Keratinocyte (primary cell): Measurements from ENCODE around the gene TYR. TPM values are rescaled to one million over a fixed set of nuclear protein-coding genes. Genes with fewer than 3 reads are reported as not detected.
"Not testable (repeated sequence)": the region's sequence is repeated elsewhere in the genome, so short reads cannot be mapped to it uniquely, and the experiment has no call there.

Experiments
- DNase-seq: peaks from one replicate; pipeline ENCODE4 v3.0.0-alpha.2; 2011; ENCODE audit warnings: low read depth, missing footprints, low spot score
- FAIRE-seq: peaks from 2 replicates; lab custom pipeline; 2011; peaks lifted over from hg19 to GRCh38; lab: Jason Lieb, UNC
- H2AFZ ChIP-seq: 2 replicates; pipeline ENCODE4 v1.6.0; 2012; ENCODE audit warnings: low read length, control low read depth, inconsistent platforms; ENCODE audit not compliant: control insufficient read depth
- H3K27ac ChIP-seq: 2 replicates; pipeline ENCODE4 v1.5.1; 2011; ENCODE audit warnings: low read length; ENCODE audit not compliant: control insufficient read depth, insufficient read depth
- H3K27me3 ChIP-seq: 3 replicates; pipeline ENCODE4 v1.6.0; 2011; ENCODE audit warnings: low read length; ENCODE audit not compliant: control insufficient read depth, insufficient read depth; ENCODE audit errors: extremely low read depth
- H3K36me3 ChIP-seq, 2 experiments: 2 replicates in 1 of 2; 3 replicates in 1 of 2; pipeline ENCODE4 v1.5.1; 2011; ENCODE audit warnings: low read length in 2 of 2, mild to moderate bottlenecking in 1 of 2; ENCODE audit not compliant: control insufficient read depth in 2 of 2, insufficient read depth in 2 of 2; ENCODE audit errors: extremely low read depth in 1 of 2
- H3K4me1 ChIP-seq: 3 replicates; pipeline ENCODE4 v1.5.1; 2011; ENCODE audit warnings: low read length; ENCODE audit not compliant: control insufficient read depth, insufficient read depth; ENCODE audit errors: extremely low read depth
- H3K4me2 ChIP-seq: 3 replicates; pipeline ENCODE4 v1.6.0; 2011; ENCODE audit warnings: low read depth, low read length; ENCODE audit not compliant: control insufficient read depth, insufficient read depth; ENCODE audit errors: extremely low read depth
- H3K4me3 ChIP-seq, 3 experiments: fragments of 200-600 bp in 1 of 3; sonication (generic) in 1 of 3; 2 replicates in 2 of 3; 3 replicates in 1 of 3; pipeline ENCODE4 v1.5.1; 2011 to 2016; ENCODE audit warnings: low read length in 3 of 3, mild to moderate bottlenecking in 3 of 3, control low read depth in 2 of 3, inconsistent platforms in 1 of 3, low read depth in 1 of 3, mixed read lengths in 1 of 3, mixed run types in 1 of 3, moderate library complexity in 1 of 3; ENCODE audit not compliant: control insufficient read depth in 2 of 3, insufficient read depth in 2 of 3; ENCODE audit errors: extremely low read depth in 1 of 3
- H3K79me2 ChIP-seq: 2 replicates; pipeline ENCODE4 v1.6.0; 2012; ENCODE audit warnings: low read length; ENCODE audit not compliant: control insufficient read depth, insufficient read depth
- H3K9ac ChIP-seq: 3 replicates; pipeline ENCODE4 v1.6.0; 2011; ENCODE audit warnings: low read length; ENCODE audit not compliant: control insufficient read depth, insufficient read depth; ENCODE audit errors: extremely low read depth
- H3K9me1 ChIP-seq: 3 replicates; pipeline ENCODE4 v1.6.0; 2011; ENCODE audit warnings: low read length; ENCODE audit not compliant: control insufficient read depth, insufficient read depth; ENCODE audit errors: extremely low read depth
- H3K9me3 ChIP-seq: 2 replicates; pipeline ENCODE4 v1.5.1; 2012; ENCODE audit warnings: low read depth, low read length; ENCODE audit not compliant: control insufficient read depth
- H4K20me1 ChIP-seq: 3 replicates; pipeline ENCODE4 v1.6.0; 2011; ENCODE audit warnings: low read length; ENCODE audit not compliant: control insufficient read depth, insufficient read depth; ENCODE audit errors: extremely low read depth
- EZH2 ChIP-seq: IDR thresholded peaks from one replicate; pipeline ENCODE4 v1.6.1; 2012; ENCODE audit warnings: inconsistent platforms, mild to moderate bottlenecking, low read length, moderate library complexity
- dilution Hi-C: fragments of 300-500 bp; cut with MboI; formaldehyde crosslinking; loops from one replicate; pipeline ENCODE4 v1.7.0; 2020; ENCODE audit warnings: low sequenced_read_pairs; ENCODE audit not compliant: extremely low pct_ligation_motif_present
- polyA plus RNA-seq, 5 experiments: library from polyadenylated mRNA; depleted of rRNA in 3 of 5; stranded (reverse) in 3 of 5; stranded (forward) in 1 of 5; unstranded in 1 of 5; fragments of >200 nt; gene quantifications; 1 replicate in 1 of 5; 2 replicates in 3 of 5; 3 replicates in 1 of 5; pipeline versions ENCODE4 v1.2.1 to v1.2.3, GENCODE V29; 2011 to 2012; ENCODE audit warnings: missing spikeins in 2 of 5, low read depth in 1 of 5, low replicate concordance in 1 of 5
- TF ChIP-seq, protein P1 (sequence below), 3 experiments: IDR thresholded peaks in 1 of 3; conservative IDR thresholded peaks in 1 of 3; optimal IDR thresholded peaks in 1 of 3; 2 replicates in 2 of 3; 3 replicates in 1 of 3; pipeline versions ENCODE3 to v1.5.1; 2011; ENCODE audit warnings: low read length in 3 of 3, mild to moderate bottlenecking in 3 of 3, moderate library complexity in 2 of 3, control low read depth in 1 of 3, inconsistent platforms in 1 of 3; ENCODE audit not compliant: insufficient read depth in 2 of 3; ENCODE audit errors: extremely low read depth in 1 of 3

The TYR gene
- polyA plus RNA-seq, 1 donor (not counting 4 experiments of a cell fraction or from before 2014, with no cell fraction given): 0.03 TPM

DNA sequence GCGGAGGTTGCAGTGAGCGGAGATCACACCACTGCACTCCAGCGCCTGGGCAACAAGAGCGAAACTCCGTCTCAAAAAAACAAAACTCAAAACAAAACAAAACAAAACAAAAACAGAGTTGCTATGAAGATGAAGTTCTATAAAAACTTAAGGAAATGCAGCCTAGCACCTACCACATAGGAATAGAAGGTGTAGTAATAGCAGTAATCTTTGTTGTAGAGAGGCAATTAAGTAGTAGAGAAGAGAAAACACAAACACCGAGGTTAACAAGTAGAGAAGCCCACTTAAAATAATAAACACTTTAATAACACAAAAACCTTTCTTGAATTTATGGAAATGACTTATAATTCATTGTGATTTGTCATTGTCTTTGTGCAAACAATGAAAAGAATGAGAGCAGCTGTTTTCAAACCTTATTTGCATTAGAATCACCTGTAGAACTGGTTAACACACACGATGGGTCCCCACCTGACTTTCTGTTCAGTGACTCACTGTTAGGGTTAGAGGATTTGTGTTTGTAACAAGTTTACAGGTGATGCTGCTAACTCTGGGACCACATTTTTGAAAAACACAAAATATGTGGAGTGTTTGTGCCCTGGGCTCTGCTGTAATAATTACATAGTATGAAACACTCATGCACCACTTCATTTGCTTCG is 43.1 kb downstream of the TYR start:
- Histone ChIP-seq H3K27ac (no peak overlapping the region), H3K9me3 (no peaks in the 10 kb centered on the region), H3K4me2 (no peak overlapping the region), H3K27me3 (no peaks in the 10 kb centered on the region), H3K79me2 (no peaks in the 10 kb centered on the region), H3K36me3 (no peaks in the 10 kb centered on the region), H3K4me3 (no peak overlapping the region), H3K9ac (no peak overlapping the region), H3K4me1 (no peaks in the 10 kb centered on the region), H3K9me1 (no peaks in the 10 kb centered on the region), H4K20me1 (no peaks in the 10 kb centered on the region), H2AFZ (no peak overlapping the region)
- dilution Hi-C loops: no loop called here
- DNase-seq (no peak), FAIRE-seq (no peak)
- no peak for TF ChIP-seq EZH2
- TF ChIP-seq, protein P1, sequence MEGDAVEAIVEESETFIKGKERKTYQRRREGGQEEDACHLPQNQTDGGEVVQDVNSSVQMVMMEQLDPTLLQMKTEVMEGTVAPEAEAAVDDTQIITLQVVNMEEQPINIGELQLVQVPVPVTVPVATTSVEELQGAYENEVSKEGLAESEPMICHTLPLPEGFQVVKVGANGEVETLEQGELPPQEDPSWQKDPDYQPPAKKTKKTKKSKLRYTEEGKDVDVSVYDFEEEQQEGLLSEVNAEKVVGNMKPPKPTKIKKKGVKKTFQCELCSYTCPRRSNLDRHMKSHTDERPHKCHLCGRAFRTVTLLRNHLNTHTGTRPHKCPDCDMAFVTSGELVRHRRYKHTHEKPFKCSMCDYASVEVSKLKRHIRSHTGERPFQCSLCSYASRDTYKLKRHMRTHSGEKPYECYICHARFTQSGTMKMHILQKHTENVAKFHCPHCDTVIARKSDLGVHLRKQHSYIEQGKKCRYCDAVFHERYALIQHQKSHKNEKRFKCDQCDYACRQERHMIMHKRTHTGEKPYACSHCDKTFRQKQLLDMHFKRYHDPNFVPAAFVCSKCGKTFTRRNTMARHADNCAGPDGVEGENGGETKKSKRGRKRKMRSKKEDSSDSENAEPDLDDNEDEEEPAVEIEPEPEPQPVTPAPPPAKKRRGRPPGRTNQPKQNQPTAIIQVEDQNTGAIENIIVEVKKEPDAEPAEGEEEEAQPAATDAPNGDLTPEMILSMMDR (optimal IDR thresholded peaks at IDR 0.05 in 1 of 3, IDR thresholded peaks at IDR 0.05 in 1 of 3, conservative IDR thresholded peaks at IDR 0.05 in 1 of 3; ENCODE audit: extremely low read depth in 1 of 3, insufficient read depth in 2 of 3, low read length in 3 of 3): no peak

- Histone ChIP-seq H3K36me3 (no peaks in the 10 kb centered on the region), H3K9me3 (no peaks in the 10 kb centered on the region), H3K27me3 (no peaks in the 10 kb centered on the region), H3K27ac (no peak overlapping the region), H3K4me3 (no peak overlapping the region), H3K4me1 (no peaks in the 10 kb centered on the region), H4K20me1 (no peaks in the 10 kb centered on the region), H3K79me2 (no peaks in the 10 kb centered on the region), H3K9me1 (no peaks in the 10 kb centered on the region), H3K9ac (no peak overlapping the region), H3K4me2 (no peak overlapping the region), H2AFZ (no peak overlapping the region)
- dilution Hi-C loops: no loop called here
- DNase-seq (no peak), FAIRE-seq (no peak)
- TF ChIP-seq EZH2: no peak
Measured at GRCh38 chr11:89235083-89235482, 57.4 kb downstream of the TYR start.

DNA sequence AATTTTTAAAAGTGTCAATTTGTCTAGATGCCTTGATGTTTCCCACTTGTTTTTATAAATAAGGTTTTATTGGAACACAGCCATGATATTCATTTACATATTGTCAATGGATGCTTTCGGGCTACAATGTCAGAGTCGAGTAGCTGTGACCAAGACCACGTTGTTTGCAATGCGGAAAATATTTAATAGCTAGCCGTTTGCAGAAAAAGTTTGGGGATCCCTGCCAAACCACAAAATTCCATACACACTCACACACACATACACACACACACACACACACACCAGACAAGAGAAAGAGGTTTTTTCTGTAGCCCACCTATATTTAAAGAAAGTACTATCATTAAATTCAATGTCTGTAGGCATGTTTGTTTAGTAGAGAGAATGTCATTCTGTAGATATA is 58.3 kb downstream of the TYR start:
- H3K4me2 ChIP-seq: no peak overlapping the region
- no peaks in the 10 kb centered on the region for H3K36me3 ChIP-seq
- no peaks in the 10 kb centered on the region for H3K79me2 ChIP-seq
- no peaks in the 10 kb centered on the region for H3K9me1 ChIP-seq
- H3K9me3 ChIP-seq: no peaks in the 10 kb centered on the region
- H3K4me1 ChIP-seq: no peaks in the 10 kb centered on the region
- H3K27ac ChIP-seq: no peak overlapping the region
- FAIRE-seq (no peak), DNase-seq (no peak)
- H4K20me1 ChIP-seq: no peaks in the 10 kb centered on the region
- TF ChIP-seq, protein P1 (optimal IDR thresholded peaks at IDR 0.05 in 1 of 3, IDR thresholded peaks at IDR 0.05 in 1 of 3, conservative IDR thresholded peaks at IDR 0.05 in 1 of 3; ENCODE audit: extremely low read depth in 1 of 3, insufficient read depth in 2 of 3, low read length in 3 of 3): no peak
- TF ChIP-seq EZH2: no peak
- H3K4me3 ChIP-seq: no peak overlapping the region
- H2AFZ ChIP-seq: no peak overlapping the region
- H3K27me3 ChIP-seq: no peaks in the 10 kb centered on the region
- no peak overlapping the region for H3K9ac ChIP-seq
- dilution Hi-C loops: no loop called here

GRCh38 chr11:89247007-89247406 is 69.3 kb downstream of the TYR start:
- DNase-seq, H3K9me3 ChIP-seq, FAIRE-seq, H3K4me2 ChIP-seq, H2AFZ ChIP-seq, H3K36me3 ChIP-seq, H3K4me3 ChIP-seq, H3K79me2 ChIP-seq, H3K27ac ChIP-seq, H3K9me1 ChIP-seq, H3K27me3 ChIP-seq, H3K9ac ChIP-seq, dilution Hi-C loops, H3K4me1 ChIP-seq, H4K20me1 ChIP-seq: not testable (repeated sequence)
